Measurements from ENCODE around the gene RAP1A.

The RAP1A gene

GRCh38 chr1:111619635-111620440 is at the start of gene RAP1A:
TSS of gene RAP1A (plus strand) at chr1:111619789. CDS start at chr1:111691361, 71,572 bp downstream.
- peak; percentile 80 to 82 for DNase-seq

GRCh38 chr1:111569913-111570312 is 49.7 kb upstream of the RAP1A start:
- no peak for DNase-seq

- peak; percentile 26 to 38 for DNase-seq
Measured at GRCh38 chr1:111570781-111571181, 48.8 kb upstream of the RAP1A start.

GRCh38 chr1:111571239-111571638 is 48.4 kb upstream of the RAP1A start:
- no peak for DNase-seq

GRCh38 chr1:111571987-111572386 is 47.6 kb upstream of the RAP1A start:
- DNase-seq, result no peak

- DNase-seq, result no peak
Measured at GRCh38 chr1:111576547-111576946, 43.0 kb upstream of the RAP1A start.

- no peak for DNase-seq
Measured at GRCh38 chr1:111577814-111578213, 41.8 kb upstream of the RAP1A start.

DNA sequence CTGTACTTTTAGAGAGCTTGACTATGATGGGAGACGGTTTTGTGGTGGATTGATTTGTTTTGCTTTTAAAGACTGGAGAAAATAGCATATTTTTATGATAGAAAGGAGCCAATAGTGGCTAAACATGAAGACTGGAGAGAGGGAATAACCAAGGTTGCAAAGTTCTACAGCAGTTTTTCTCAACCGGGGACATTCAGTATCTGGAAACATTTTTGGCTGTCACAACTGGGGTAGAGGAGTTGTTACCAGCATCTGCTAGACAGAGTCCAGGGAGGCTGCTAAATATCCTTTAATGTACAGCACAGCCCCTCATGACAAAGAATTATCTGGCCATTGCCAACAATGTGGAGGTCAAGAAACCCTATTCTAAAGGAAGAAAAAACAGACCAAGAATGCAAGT is 38.4 kb upstream of the RAP1A start:
- DNase-seq, result no peak

DNA sequence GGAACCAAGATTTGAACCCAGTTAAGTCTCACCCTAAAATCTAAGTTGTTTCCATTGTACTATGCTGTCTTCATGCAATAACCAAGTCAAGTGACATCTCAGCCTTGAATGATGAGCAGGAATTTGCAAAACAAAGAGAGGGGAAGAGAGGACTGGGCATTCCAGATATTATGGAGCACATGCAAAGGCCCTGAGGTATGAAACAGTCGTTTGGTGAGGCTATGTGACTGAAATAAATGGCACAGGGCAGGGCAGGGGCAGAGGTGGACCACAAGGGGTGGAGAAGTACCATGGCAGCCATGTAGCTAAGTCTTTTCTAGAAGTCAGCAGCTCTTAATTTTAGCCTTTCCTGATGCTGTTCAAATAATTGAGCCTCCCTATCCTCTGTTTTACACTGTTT is 37.6 kb upstream of the RAP1A start:
- DNase-seq, result no peak

GRCh38 chr1:111582644-111583618 is 36.7 kb upstream of the RAP1A start:
- DNase-seq, result no peak

DNA sequence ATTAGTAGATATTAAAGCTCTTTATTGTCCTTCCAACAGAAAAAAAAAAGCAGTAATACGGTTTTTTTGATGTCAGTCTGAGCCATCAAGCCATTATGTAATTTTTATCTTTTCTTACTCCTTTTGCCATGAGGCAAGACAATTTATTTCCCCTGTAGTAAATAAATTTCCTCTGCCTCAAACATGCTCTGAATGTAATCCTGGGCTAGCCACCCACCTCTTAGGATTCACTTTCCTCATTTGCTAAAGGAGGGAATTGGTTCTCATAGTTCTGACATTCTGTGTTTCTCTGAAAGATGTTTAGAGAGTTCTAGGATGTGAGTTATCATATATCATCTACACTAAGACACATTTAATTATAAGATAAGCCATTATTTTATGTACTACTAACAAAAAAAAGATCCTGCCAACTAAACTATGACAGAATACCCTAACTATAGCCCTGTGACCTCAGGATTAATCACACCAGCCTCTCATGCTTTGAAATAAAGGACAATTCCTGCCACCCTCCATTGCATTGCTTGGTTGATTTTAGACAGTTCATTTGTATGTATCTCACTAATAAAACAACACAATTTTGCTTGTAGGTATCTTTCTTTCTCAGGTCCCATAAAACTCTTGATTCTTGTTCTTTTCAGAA is 34.0 kb upstream of the RAP1A start:
- DNase-seq, result no peak

GRCh38 chr1:111586112-111586511 is 33.5 kb upstream of the RAP1A start:
- no peak for DNase-seq

DNA sequence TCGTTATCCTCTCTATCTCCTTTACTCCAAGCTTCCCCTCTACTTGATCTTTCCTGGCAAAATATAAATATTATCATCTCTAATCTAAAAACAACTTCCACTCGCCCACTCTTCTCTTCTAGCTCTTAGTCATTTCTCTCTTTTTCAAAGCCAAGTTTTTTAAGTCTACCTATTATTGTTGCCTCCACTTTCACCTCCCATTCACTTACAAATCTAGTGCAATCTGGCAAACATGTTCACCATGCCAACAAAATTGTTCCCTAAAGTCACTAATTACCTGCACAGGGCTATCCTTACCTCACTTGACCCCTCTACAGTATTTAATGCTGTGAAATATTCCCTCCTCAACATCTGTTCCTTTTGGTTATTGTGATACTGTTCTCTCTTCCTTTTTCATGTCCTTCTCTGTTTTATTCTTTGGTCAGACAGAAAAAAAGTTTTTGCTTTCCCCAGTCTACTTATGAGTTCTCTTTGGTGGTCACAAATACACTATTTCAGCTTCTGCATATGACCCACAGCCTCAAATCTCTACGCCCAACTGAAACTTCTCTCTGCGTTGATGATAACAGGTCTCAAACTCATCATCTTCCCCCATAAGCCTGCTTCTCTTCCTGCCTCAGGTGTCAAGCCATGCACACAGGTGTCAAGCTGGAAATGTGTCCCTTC is 31.9 kb upstream of the RAP1A start:
- no peak for DNase-seq

DNA sequence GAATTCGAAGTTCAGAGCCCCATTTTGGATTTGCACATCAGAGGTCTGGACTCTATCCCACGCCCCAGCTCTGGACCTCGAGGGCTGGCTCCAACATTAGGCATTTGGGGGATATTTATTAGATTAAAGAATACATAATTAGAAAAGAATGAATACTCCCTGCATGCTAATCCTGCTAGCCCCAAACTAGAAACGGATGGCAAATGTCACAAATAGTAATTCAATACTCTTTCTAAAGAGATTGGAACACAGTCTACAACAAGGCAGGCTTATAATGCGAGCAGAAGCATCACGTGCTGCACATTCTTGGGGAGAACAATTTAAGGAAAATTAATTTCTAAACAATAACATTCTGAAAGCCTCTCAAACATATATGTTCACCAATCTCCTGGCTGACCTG is 27.7 kb upstream of the RAP1A start:
- no peak for DNase-seq

- DNase-seq, result peak; percentile 47 to 61
Measured at GRCh38 chr1:111592389-111593361, 26.9 kb upstream of the RAP1A start.

- DNase-seq, result no peak
Measured at GRCh38 chr1:111593403-111594305, 25.9 kb upstream of the RAP1A start.

- DNase-seq, result no peak
Measured at GRCh38 chr1:111594306-111594693, 25.3 kb upstream of the RAP1A start.

DNA sequence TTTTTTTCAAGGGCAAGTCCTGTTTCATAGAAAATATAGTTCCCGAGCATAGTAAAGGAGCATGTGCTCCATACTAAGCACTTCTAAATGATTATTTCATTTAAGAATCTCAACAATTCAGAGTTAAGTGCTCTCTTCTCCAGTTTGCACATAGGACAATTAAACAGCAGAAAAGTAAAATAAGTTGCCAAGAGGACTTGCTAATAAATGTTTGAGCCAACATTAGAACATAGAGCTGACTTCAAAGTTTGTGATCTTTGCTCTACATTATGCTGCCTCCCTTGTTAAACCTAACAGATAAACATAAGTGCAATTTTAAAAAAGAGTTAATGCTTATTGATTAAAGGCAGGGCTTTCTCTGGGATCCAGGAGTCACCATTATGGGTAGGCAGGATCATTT is 23.8 kb upstream of the RAP1A start:
- DNase-seq, result no peak

DNA sequence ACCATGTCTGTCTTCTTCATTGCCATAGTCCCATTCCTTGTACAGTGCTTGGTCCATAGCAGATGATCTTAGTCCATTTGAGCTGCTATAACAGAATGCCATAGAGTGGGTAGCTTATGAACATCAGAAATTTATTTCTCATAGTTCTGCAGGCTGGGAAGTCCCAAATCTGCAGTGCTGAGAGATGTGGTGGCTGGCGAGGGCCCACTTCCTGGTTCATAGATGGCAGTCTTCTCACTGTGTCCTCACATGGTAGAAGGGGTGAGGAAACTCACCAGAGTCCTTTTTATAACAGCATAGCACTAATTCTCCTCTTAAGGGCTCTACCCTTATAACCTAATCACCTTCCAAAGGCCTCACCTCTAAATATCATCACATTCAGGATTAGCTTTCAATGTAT is 23.1 kb upstream of the RAP1A start:
- peak in 1 of 2 experiments; percentile 13 for DNase-seq

GRCh38 chr1:111597426-111597825 is 22.2 kb upstream of the RAP1A start:
- no peak for DNase-seq
